Tibial nerve (tissue), 4 donors: Measurements from ENCODE around the gene RRM2. TPM values are rescaled to one million over a fixed set of nuclear protein-coding genes. Genes with fewer than 3 reads are reported as not detected.

ENCODE experiments used
- DNase-seq, 2 donors: peaks; one replicate each; pipeline ENCODE4 v3.0.0-alpha.2; 2019; ENCODE audit warnings: low spot score in 2 of 2
- H3K27ac ChIP-seq, 4 donors: fragments of 200-600 bp; sonication (generic) in 3 of 4; one replicate each; pipeline ENCODE4 v1.5.1; 2017 to 2019; ENCODE audit warnings: mild to moderate bottlenecking in 1 of 4
- H3K27me3 ChIP-seq, 2 donors: fragments of 200-600 bp; sonication (generic) in 1 of 2; one replicate each; pipeline versions ENCODE4 v1.5.1 to v1.6.0; 2017 to 2019
- H3K36me3 ChIP-seq, 3 donors: fragments of 200-600 bp; sonication (generic); one replicate each; pipeline ENCODE4 v1.5.1; 2018 to 2019
- H3K4me1 ChIP-seq, 4 donors: fragments of 200-600 bp; sonication (generic) in 3 of 4; one replicate each; pipeline ENCODE4 v1.5.1; 2017 to 2019
- H3K4me3 ChIP-seq, 4 donors: fragments of 200-600 bp; sonication (generic) in 3 of 4; one replicate each; pipeline ENCODE4 v1.5.1; 2017 to 2019; ENCODE audit warnings: mild to moderate bottlenecking in 1 of 4, moderate library complexity in 1 of 4
- H3K9me3 ChIP-seq, 4 donors: fragments of 200-600 bp; sonication (generic) in 3 of 4; one replicate each; pipeline ENCODE4 v1.5.1; 2017 to 2019
- EP300 ChIP-seq, 2 donors: sonication (generic); formaldehyde crosslinking; IDR thresholded peaks; one replicate each; pipeline ENCODE4 v1.6.1; 2017; ENCODE audit warnings: antibody characterized with exemption in 2 of 2, mild to moderate bottlenecking in 1 of 2
- POLR2A ChIP-seq, 2 donors: fragments of 450-650 bp; IDR thresholded peaks; one replicate each; pipeline ENCODE4 v1.6.1; 2017; ENCODE audit warnings: antibody characterized with exemption in 2 of 2, mild to moderate bottlenecking in 2 of 2, moderate library complexity in 2 of 2
- WGBS, 2 donors: methylation state at CpG; one replicate each; pipeline ENCODE4 v1.1.5; 2018; 5-methylcytosine and 5-hydroxymethylcytosine counted together
- total RNA-seq, 4 donors: library from RNA; depleted of rRNA; stranded (reverse); fragments of >200 nt; gene quantifications; one replicate each; pipeline ENCODE4 v1.1.0, GENCODE V29; 2016
- TF ChIP-seq, protein P1 (sequence below), 5 experiments: fragments of 200-600 bp in 3 of 5; fragments of 450-650 bp in 2 of 5; sonication (generic) in 3 of 5; IDR thresholded peaks; one replicate each; pipeline ENCODE4 v1.5.1; 2016 to 2019; ENCODE audit warnings: antibody characterized with exemption in 5 of 5, mild to moderate bottlenecking in 3 of 5, moderate library complexity in 2 of 5

The RRM2 gene
- total RNA-seq, 4 donors from 2014 or later = 0.59 to 0.60 TPM; not detected in 2

- H3K9me3 ChIP-seq = no peaks in the 10 kb centered on the region
- no peak for TF ChIP-seq POLR2A (IDR thresholded peaks at IDR 0.05)
- H3K4me3 ChIP-seq = no peak overlapping the region
- no peaks in the 10 kb centered on the region for H3K27me3 ChIP-seq
- DNase-seq = no peak
- WGBS, 2 donors = 83 to 87% methylated on average over 6 to 7 of the region's 7 CpGs
- H3K27ac ChIP-seq = no peak overlapping the region
- no peaks in the 10 kb centered on the region for H3K36me3 ChIP-seq
- no peaks in the 10 kb centered on the region for H3K4me1 ChIP-seq
Measured at GRCh38 chr2:10136101-10136934, 13.8 kb downstream of the RRM2 start.

GRCh38 chr2:10137053-10137843 lies 14.7 kb downstream of the RRM2 start:
- TF ChIP-seq, protein P1, sequence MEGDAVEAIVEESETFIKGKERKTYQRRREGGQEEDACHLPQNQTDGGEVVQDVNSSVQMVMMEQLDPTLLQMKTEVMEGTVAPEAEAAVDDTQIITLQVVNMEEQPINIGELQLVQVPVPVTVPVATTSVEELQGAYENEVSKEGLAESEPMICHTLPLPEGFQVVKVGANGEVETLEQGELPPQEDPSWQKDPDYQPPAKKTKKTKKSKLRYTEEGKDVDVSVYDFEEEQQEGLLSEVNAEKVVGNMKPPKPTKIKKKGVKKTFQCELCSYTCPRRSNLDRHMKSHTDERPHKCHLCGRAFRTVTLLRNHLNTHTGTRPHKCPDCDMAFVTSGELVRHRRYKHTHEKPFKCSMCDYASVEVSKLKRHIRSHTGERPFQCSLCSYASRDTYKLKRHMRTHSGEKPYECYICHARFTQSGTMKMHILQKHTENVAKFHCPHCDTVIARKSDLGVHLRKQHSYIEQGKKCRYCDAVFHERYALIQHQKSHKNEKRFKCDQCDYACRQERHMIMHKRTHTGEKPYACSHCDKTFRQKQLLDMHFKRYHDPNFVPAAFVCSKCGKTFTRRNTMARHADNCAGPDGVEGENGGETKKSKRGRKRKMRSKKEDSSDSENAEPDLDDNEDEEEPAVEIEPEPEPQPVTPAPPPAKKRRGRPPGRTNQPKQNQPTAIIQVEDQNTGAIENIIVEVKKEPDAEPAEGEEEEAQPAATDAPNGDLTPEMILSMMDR (IDR thresholded peaks at IDR 0.05) = no peak
- TF ChIP-seq EP300 (IDR thresholded peaks at IDR 0.05) (no peak), POLR2A (IDR thresholded peaks at IDR 0.05) (no peak)
- no peak overlapping the region for H3K27ac ChIP-seq
- H3K27me3 ChIP-seq = no peaks in the 10 kb centered on the region
- DNase-seq = no peak
- H3K4me1 ChIP-seq = no peaks in the 10 kb centered on the region
- H3K4me3 ChIP-seq = no peak overlapping the region
- H3K9me3 ChIP-seq = no peaks in the 10 kb centered on the region
- 84 to 85% methylated on average over 9 of the region's 10 CpGs for WGBS, 2 donors
- no peaks in the 10 kb centered on the region for H3K36me3 ChIP-seq

DNA sequence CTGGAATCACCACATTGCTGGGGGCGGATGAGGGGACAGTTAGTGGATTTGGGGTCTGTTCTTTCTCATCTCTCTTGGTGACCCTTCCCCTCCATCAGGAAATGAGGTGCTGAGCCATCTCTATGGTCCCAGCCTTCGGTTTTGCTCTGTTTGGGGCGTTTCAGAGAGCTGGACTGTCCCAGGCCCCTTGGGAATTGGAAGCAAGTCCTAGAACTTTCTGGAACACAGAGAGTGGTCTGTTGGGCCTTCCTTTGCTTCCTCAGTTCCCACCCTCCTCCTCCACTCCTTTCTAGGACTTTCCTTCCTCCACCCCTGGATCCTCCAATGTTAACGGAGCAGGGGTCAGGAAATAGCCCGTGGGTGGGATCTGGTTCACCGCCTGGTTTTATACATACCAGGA lies 17.0 kb downstream of the RRM2 start:
- Histone ChIP-seq H3K4me3 (no peak overlapping the region), H3K36me3 (no peaks in the 10 kb centered on the region), H3K4me1 (no peaks in the 10 kb centered on the region), H3K27ac (no peak overlapping the region), H3K9me3 (no peaks in the 10 kb centered on the region), H3K27me3 (no peaks in the 10 kb centered on the region)
- 80 to 95% methylated on average over 6 of the region's 6 CpGs for WGBS, 2 donors
- TF ChIP-seq, protein P1 (IDR thresholded peaks at IDR 0.05) = no peak
- no peak for DNase-seq

- TF ChIP-seq, protein P1 (IDR thresholded peaks at IDR 0.05) = no peak
- no peak for TF ChIP-seq EP300 (IDR thresholded peaks at IDR 0.05)
- no peak for TF ChIP-seq POLR2A (IDR thresholded peaks at IDR 0.05)
Measured at GRCh38 chr2:10140841-10141610, 18.5 kb downstream of the RRM2 start.

GRCh38 chr2:10141736-10142639 lies 19.4 kb downstream of the RRM2 start:
- WGBS, 2 donors = 79 to 83% methylated on average over 31 to 32 of the region's 32 CpGs
- no peak for DNase-seq

More at GRCh38 chr2:10140841-10141610, 18.5 kb downstream of the RRM2 start:
- Histone ChIP-seq H3K36me3 (no peaks in the 10 kb centered on the region), H3K4me1 (no peaks in the 10 kb centered on the region), H3K4me3 (no peak overlapping the region), H3K9me3 (no peaks in the 10 kb centered on the region), H3K27ac (no peak overlapping the region), H3K27me3 (no peaks in the 10 kb centered on the region)
- WGBS, 2 donors = 70 to 77% methylated on average over 14 to 16 of the region's 16 CpGs
- DNase-seq = no peak

More at GRCh38 chr2:10141736-10142639, 19.4 kb downstream of the RRM2 start:
- Histone ChIP-seq H3K9me3 (no peaks in the 10 kb centered on the region), H3K27me3 (no peaks in the 10 kb centered on the region), H3K27ac (no peak overlapping the region), H3K36me3 (no peaks in the 10 kb centered on the region), H3K4me3 (no peak overlapping the region), H3K4me1 (no peaks in the 10 kb centered on the region)
- TF ChIP-seq POLR2A (IDR thresholded peaks at IDR 0.05) = no peak
- TF ChIP-seq, protein P1 (IDR thresholded peaks at IDR 0.05) = peak; percentile 11 to 29 (median 25)
